ENCODE results near the gene TSKU. TPM values are rescaled to one million over a fixed set of nuclear protein-coding genes. Genes with fewer than 3 reads are reported as not detected.

The TSKU gene
- total and polyA plus RNA-seq, 9 of the 15 experiments (the other 6 are each of a cell fraction or from before 2014, with no cell fraction given), result 0.60 to 11.9 (median 8.4) TPM

DNA sequence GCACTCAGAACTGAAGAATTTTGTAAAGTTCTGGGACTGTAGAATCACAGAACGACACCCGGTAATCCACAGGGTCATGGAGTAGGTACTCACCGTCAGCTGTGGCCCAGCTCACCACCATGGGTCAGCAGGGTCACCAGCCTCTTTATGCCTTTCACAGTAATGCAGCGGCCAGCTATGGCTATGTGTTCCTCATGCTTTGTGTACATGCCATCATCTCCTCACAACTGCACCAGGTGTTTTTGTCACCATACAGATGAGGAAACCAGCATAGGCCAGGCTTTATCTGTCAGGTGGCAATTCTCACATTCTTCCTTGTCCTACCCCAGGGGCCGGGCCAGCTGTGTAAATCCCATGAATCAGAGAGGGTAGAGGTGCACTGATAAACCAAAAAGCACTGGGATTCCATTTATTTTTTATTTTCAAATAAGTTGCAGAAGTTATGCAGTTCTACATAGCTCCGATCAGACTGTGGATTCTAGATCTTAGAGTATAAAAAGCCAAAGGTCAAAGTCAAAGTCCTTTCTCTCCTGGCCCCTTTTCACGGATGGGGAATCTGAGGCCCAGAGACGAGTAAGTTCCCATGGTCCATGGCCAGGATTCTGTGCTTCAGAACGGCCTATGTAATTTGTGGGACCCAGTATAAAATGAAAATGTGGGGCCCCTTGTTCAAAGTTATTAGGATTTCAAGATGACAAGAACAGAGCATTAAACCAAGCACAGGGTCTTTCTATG is 17.5 kb downstream of the TSKU start:
- Histone ChIP-seq H2AFZ (ENCODE audit: low read depth, low read length) (no peak overlapping the region), H3K4me1 (replicated peaks in 1 of 2; ENCODE audit: control insufficient read depth in 2 of 2, insufficient read depth in 2 of 2, low read length in 2 of 2) (peaks cover 5 to 22% of the 10 kb centered on the region in 2 experiments; a peak in 3 of 5 replicates), H3K9me1 (ENCODE audit: control insufficient read depth, insufficient read depth, low read length) (peaks cover 2% of the 10 kb centered on the region), H3K4me3 (no peak overlapping the region), H3K9me3 (replicated peaks; ENCODE audit: control insufficient read depth, insufficient read depth, low read depth, low read length) (no peaks in the 10 kb centered on the region), H3K27ac (ENCODE audit: extremely low read depth, low read depth, low read length) (no peak overlapping the region), H3K27me3 (ENCODE audit: control insufficient read depth in 2 of 2, insufficient read depth in 2 of 2, low read length in 2 of 2) (no peaks in the 10 kb centered on the region), H3K9ac (ENCODE audit: insufficient read depth in 1 of 2, low read depth in 2 of 2, low read length in 2 of 2) (no peak overlapping the region), H3K36me3 (ENCODE audit: control insufficient read depth, insufficient read depth, low read length) (peaks cover 23% of the 10 kb centered on the region; the same call in 2 of the 3 replicates), H4K20me1 (replicated peaks; ENCODE audit: control insufficient read depth, insufficient read depth, low read length) (peaks cover 3% of the 10 kb centered on the region), H3K79me2 (ENCODE audit: control insufficient read depth, insufficient read depth, low read length) (no peaks in the 10 kb centered on the region), H3K4me2 (ENCODE audit: insufficient read depth, low read length) (no peak overlapping the region)
- TF ChIP-seq, protein P1, sequence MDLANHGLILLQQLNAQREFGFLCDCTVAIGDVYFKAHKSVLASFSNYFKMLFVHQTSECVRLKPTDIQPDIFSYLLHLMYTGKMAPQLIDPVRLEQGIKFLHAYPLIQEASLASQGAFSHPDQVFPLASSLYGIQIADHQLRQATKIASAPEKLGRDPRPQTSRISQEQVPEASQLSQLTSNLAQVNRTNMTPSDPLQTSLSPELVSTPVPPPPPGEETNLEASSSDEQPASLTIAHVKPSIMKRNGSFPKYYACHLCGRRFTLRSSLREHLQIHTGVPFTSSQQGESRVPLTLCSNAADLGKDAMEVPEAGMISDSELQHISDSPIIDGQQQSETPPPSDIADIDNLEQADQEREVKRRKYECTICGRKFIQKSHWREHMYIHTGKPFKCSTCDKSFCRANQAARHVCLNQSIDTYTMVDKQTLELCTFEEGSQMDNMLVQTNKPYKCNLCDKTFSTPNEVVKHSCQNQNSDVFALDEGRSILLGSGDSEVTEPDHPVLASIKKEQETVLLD (IDR thresholded peaks at IDR 0.05), result no peak
- TF ChIP-seq BACH1 (tag; IDR thresholded peaks at IDR 0.05) (no peak), ARHGAP35 (IDR thresholded peaks at IDR 0.05; ENCODE audit: partially characterized antibody) (no peak), TAF9B (IDR thresholded peaks at IDR 0.05; ENCODE audit: partially characterized antibody) (no peak), SPI1 (IDR thresholded peaks at IDR 0.05; ENCODE audit: borderline replicate concordance, low read depth, low read length) (no peak)
- TF ChIP-seq, protein P2, sequence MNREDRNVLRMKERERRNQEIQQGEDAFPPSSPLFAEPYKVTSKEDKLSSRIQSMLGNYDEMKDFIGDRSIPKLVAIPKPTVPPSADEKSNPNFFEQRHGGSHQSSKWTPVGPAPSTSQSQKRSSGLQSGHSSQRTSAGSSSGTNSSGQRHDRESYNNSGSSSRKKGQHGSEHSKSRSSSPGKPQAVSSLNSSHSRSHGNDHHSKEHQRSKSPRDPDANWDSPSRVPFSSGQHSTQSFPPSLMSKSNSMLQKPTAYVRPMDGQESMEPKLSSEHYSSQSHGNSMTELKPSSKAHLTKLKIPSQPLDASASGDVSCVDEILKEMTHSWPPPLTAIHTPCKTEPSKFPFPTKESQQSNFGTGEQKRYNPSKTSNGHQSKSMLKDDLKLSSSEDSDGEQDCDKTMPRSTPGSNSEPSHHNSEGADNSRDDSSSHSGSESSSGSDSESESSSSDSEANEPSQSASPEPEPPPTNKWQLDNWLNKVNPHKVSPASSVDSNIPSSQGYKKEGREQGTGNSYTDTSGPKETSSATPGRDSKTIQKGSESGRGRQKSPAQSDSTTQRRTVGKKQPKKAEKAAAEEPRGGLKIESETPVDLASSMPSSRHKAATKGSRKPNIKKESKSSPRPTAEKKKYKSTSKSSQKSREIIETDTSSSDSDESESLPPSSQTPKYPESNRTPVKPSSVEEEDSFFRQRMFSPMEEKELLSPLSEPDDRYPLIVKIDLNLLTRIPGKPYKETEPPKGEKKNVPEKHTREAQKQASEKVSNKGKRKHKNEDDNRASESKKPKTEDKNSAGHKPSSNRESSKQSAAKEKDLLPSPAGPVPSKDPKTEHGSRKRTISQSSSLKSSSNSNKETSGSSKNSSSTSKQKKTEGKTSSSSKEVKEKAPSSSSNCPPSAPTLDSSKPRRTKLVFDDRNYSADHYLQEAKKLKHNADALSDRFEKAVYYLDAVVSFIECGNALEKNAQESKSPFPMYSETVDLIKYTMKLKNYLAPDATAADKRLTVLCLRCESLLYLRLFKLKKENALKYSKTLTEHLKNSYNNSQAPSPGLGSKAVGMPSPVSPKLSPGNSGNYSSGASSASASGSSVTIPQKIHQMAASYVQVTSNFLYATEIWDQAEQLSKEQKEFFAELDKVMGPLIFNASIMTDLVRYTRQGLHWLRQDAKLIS (CRISPR knock-in tag; IDR thresholded peaks at IDR 0.05), result no peak
- TF ChIP-seq, protein P3, sequence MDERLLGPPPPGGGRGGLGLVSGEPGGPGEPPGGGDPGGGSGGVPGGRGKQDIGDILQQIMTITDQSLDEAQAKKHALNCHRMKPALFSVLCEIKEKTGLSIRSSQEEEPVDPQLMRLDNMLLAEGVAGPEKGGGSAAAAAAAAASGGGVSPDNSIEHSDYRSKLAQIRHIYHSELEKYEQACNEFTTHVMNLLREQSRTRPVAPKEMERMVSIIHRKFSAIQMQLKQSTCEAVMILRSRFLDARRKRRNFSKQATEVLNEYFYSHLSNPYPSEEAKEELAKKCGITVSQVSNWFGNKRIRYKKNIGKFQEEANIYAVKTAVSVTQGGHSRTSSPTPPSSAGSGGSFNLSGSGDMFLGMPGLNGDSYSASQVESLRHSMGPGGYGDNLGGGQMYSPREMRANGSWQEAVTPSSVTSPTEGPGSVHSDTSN (CRISPR knock-in tag; IDR thresholded peaks at IDR 0.05; ENCODE audit: low read depth), result no peak
- TF ChIP-seq, protein P3 (tag; conservative IDR thresholded peaks at IDR 0.05; ENCODE audit: low read depth), result no peak
- no TSS peak for BruUV-seq (replicated peaks)
- intact Hi-C loops (cut with micrococcal nuclease), result loop anchor here (5.0 kb wide), 1 partner anchor 37 kb away; no protein-coding TSS in a partner anchor
- CTCF ChIA-PET (ENCODE audit: low intra/inter-chr PET ratio), result interaction anchor here (5.4 kb wide), 1 partner anchor 66 kb away, joined by 39 read pairs; no protein-coding TSS in a partner anchor
- no peak for DNase-seq (ENCODE audit: extremely low read depth in 1 of 4, low spot score in 3 of 4)
- in situ Hi-C loops (cut with MboI), result no loop called here
- POLR2A ChIA-PET, result interaction anchor here (0.6 to 1.2 kb wide), 4 partner anchors 9 to 1405 kb away, joined by 3 to 4 read pairs (median 3); no protein-coding TSS in a partner anchor
- 80% methylated on average over 9 of the region's 9 CpGs for WGBS (ENCODE audit: insufficient coverage, low coverage, missing lambda C conversion rate)
- ATAC-seq, result no peak
- no peak for FAIRE-seq

All from K562 (cell line).